ENCODE measurements around the gene AHI1.

DNA sequence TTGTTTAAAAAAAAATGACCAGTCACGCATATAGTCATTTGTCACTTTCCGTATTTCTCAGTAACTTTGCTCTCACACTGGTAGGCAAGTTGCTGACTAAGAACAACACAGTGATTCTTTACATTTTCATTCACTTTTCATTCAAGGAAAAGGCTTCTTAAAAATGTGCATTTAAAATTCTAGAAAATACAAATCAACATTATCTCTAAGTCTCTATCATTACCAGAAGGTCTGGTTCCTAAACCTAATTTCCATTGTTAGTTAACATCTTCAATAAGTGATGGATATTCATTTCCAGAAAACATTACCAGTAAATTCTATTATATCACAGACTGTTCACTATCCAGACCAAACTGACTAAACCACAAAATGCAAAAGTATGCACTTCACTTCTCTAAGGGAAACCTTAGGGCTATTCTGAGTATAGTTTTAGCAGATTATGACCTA lies 115.3 kb downstream of the AHI1 start:
- TF ChIP-seq, protein P1, sequence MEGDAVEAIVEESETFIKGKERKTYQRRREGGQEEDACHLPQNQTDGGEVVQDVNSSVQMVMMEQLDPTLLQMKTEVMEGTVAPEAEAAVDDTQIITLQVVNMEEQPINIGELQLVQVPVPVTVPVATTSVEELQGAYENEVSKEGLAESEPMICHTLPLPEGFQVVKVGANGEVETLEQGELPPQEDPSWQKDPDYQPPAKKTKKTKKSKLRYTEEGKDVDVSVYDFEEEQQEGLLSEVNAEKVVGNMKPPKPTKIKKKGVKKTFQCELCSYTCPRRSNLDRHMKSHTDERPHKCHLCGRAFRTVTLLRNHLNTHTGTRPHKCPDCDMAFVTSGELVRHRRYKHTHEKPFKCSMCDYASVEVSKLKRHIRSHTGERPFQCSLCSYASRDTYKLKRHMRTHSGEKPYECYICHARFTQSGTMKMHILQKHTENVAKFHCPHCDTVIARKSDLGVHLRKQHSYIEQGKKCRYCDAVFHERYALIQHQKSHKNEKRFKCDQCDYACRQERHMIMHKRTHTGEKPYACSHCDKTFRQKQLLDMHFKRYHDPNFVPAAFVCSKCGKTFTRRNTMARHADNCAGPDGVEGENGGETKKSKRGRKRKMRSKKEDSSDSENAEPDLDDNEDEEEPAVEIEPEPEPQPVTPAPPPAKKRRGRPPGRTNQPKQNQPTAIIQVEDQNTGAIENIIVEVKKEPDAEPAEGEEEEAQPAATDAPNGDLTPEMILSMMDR (conservative IDR thresholded peaks at IDR 0.05; ENCODE audit: low read length) = no peak
- no peak for TF ChIP-seq EZH2phosphoT487 (IDR thresholded peaks at IDR 0.05; ENCODE audit: borderline replicate concordance, low read depth, low read length)
